ACHN (cell line): ENCODE data around the gene CCSER2.
"Not testable (repeated sequence)": the region's sequence is repeated elsewhere in the genome, so short reads cannot be mapped to it uniquely, and the experiment has no call there.

Experiments used
- DNase-seq: peaks from one replicate; pipeline ENCODE4 v3.0.0-alpha.2; 2015
- in situ Hi-C: cut with HindIII; loops from 2 replicates; pipeline ENCODE4 v1.10.0; 2017; ENCODE audit warnings: low sequenced_read_pairs, low pct_ligation_motif_present, low pct_unique_long_range_greater_than_20kb

The CCSER2 gene, protein sequence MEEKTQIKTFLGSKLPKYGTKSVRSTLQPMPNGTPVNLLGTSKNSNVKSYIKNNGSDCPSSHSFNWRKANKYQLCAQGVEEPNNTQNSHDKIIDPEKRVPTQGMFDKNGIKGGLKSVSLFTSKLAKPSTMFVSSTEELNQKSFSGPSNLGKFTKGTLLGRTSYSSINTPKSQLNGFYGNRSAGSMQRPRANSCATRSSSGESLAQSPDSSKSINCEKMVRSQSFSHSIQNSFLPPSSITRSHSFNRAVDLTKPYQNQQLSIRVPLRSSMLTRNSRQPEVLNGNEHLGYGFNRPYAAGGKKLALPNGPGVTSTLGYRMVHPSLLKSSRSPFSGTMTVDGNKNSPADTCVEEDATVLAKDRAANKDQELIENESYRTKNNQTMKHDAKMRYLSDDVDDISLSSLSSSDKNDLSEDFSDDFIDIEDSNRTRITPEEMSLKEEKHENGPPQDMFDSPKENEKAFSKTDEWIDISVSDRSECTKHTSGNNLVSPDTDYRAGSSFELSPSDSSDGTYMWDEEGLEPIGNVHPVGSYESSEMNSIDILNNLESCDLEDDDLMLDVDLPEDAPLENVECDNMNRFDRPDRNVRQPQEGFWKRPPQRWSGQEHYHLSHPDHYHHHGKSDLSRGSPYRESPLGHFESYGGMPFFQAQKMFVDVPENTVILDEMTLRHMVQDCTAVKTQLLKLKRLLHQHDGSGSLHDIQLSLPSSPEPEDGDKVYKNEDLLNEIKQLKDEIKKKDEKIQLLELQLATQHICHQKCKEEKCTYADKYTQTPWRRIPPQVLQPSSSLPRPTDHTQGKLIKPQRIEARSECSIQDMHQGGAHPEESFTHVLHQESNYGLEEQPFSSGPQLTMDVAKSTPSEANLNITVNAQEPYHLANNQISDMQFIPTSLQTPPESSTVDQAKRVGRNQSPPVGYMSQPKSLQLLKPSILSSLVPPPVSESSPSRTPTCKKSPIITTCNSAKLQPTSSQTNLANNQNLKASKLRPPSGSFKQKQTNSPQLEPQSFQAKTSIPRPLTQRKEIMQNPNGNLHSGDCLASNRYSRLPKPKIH

DNA sequence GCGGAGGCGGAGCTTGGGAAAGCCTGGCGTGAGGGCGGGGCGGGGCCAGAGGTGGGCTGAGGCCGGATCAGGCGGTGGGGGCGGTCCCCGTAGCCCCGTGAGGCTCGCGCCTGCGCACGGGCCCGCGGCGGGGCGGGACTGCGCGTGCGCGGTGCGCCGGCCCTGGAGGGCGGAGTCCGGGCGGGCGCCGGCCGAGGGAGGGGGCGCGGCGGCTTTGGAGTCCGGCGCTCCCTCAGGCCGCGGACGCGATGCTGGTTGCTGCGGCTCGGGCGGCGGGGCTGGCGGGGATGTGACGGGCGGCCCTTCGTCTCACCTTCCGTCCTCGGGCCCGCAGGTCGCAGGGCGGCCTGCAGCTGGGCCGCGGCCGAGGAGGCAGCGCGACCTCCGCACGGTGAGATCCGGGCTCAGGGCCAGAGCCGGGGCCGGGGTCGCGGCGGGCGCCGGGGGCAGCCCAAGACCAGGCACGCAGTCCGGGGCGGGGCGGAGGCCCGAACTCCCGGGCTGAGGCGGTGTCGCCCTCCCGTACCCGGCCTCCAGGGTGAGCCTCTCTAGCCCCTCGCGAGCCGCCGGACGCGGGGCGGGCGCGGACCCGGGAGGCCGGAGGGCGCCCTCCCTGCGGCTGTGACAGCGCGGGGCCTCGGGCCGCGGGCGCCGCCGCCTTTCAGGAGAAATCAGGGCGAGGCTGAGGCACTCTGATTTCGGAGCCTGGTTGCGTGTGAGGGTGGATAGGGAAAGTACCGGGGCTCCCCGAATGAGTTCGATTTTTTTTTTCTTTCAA is at the start of gene CCSER2:
CCSER2 (plus strand) TSS at position 172 of the 778 bp plus-strand sequence. CDS start 42,464 bp downstream, outside the sequence.
- in situ Hi-C loops = no loop called here
- peak; percentile 96 for DNase-seq

DNA sequence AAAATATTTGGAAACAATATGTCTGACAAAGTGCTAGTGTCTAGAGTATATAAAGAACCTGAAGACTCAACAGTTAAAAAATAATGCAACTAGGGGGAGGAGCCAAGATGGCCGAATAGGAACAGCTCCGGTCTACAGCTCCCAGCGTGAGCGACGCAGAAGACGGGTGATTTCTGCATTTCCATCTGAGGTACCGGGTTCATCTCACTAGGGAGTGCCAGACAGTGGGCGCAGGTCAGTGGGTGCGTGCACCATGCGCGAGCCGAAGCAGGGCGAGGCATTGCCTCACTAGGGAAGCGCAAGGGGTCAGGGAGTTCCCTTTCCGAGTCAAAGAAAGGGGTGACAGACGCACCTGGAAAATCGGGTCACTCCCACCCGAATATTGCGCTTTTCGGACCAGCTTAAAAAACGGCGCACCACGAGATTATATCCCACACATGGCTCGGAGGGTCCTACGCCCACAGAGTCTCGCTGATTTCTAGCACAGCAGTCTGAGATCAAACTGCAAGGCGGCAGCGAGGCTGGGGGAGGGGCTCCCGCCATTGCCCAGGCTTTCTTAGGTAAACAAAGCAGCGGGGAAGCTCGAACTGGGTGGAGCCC is 48.4 kb upstream of the CCSER2 start:
- DNase-seq, in situ Hi-C loops: not testable (repeated sequence)

DNA sequence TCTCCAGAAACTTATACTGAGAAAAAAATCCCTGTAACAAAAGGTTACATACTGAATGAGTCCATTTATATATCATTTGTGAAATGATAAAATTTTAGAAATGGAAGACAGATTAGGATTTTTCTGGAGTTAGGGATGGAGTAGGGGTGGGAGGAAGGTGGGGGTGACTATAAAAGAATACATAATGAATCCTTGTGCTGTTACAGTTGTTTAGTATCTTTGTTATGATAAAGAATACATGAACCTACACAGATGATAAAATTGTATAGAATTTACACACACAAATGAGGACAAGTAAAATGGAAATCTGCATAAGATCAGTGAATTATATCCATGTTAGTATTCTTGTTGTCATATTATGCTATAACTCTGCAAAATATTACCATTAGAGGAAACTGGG is 41.7 kb upstream of the CCSER2 start:
- in situ Hi-C loops = no loop called here
- no peak for DNase-seq

DNA sequence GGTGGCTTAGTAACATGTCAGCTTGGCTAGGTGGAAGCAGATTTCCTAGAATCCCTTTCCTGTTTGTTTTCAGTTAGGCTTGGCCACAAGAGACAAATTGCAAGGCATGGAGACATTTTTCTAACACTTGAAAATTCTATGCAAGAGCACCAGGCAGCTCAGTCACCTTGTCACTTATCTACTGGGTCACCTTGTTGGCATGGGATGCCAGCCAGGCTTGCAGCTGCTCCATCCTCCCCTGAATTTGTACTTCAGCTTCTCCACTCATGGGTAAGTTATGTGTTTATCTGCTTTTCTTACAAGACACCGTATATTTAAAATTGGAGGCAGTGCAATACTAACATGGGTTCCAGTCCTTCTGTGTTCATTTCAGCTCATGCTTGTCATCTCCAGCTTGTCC is 40.2 kb upstream of the CCSER2 start:
- DNase-seq = no peak
- in situ Hi-C loops = no loop called here

DNA sequence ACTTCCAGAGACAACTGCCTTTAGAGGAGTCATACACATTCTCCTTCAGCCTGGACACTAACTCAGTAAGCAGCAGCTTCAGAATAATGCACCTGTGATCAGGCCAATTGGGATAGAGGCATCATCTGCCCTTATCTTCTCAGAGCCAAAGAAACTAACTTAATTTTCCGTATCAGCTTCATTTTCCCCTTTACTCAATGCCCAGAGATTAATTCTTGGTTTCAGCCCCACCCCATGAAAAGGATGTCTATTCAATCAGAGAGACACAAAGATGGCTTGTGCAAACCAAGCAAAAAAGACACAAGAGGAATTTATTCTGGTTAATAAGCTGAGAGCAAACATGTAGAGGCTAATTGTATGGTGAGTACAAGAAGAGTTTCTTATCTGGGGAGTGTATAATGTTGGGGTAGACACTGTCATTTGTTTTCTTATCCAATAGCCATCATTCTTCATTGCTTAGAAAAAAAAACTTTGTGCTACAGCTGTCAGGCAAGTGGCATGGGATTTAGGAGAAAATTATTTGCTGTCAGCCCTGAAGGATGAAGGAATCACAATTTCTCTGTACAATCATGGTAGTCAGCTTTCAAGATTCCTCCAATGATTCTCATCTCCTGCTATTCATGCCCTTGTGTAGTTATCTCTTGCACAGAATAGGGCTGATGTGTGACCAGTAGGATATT is 38.7 kb upstream of the CCSER2 start:
- in situ Hi-C loops = no loop called here

DNA sequence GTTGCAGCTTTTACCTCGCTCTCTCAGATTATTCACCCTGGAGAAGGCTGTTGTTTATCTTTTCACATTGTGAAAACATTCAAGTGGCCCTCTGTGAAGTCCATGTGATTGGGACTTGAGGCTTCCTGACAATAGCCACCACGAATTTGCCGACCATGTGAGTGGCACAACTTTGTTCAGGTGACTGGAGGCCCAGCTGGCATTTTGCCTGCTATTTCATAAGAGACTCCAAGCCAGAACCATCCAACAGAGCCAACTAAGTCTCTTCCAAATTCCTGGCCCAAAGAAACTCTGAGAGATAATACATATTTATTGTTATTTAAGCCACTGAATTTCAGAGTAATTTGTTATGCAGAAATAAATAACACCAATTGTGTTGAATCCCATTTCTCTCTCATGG is 38.2 kb upstream of the CCSER2 start:
- in situ Hi-C loops = no loop called here
- no peak for DNase-seq

More for the DNA sequence above, 38.7 kb upstream of the CCSER2 start:
- DNase-seq = no peak

- DNase-seq = peak; percentile 78
Observed at GRCh38 chr10:84291384-84291783, 37.0 kb upstream of the CCSER2 start.

GRCh38 chr10:84292502-84292901 is 35.9 kb upstream of the CCSER2 start:
- in situ Hi-C loops = no loop called here
- DNase-seq = no peak

More at GRCh38 chr10:84291384-84291783, 37.0 kb upstream of the CCSER2 start:
- in situ Hi-C loops = no loop called here

- in situ Hi-C loops = no loop called here
- DNase-seq = no peak
Observed at GRCh38 chr10:84293171-84293570, 35.2 kb upstream of the CCSER2 start.

DNA sequence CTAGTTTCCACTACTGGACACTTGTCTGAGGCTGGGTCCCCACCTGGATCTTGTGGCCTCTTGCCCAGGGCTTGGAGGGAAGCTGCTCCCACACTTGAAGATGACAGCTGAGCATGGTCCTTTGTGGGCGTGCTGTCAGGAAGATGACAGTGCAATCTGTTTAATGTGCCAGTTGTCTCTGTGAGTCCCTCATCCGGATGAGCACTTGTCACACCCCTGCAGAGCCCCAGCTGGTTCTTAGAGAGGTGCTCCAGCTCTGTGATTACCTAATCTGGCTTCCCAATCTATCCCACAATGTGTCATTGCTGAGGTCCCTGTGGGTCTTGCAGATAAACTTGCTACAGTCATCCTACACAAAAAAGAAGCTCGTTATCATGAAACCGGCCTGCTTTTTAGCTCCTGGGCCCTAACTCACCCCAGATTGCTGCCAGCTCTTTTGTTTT is 34.8 kb upstream of the CCSER2 start:
- in situ Hi-C loops = no loop called here
- DNase-seq = no peak

DNA sequence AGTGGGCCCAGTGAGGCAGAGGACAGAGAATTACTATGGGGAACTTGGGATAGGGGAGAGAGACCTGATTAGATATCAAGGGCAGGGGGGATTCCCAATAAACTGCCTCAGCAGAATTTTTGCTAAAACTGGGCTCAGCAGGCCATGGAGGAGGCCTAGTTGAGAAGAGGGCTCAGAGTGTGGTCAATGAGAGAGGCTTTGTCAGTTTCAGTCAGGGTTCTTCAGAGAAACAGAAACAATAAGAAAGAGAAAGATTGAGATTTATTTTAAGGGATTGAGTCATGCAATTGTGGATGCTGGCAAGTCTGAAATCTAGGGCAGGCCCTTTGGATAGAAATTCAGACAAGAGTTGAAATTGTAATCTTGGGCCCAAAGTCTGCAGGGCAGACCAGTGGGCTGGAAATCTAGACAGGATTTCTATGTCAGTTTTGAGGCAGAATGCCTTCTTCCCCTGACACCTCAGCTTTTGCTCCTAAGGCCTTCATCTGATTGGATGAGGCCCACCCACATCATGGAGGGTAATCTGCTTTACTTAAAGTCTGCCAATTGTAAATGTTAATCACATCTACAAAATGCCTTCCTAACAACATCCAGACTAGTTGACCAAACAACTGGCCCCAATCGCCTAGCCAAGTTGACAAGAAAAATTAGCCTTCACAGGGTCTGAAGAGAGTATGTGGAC is 33.5 kb upstream of the CCSER2 start:
- DNase-seq = no peak
- in situ Hi-C loops = no loop called here

DNA sequence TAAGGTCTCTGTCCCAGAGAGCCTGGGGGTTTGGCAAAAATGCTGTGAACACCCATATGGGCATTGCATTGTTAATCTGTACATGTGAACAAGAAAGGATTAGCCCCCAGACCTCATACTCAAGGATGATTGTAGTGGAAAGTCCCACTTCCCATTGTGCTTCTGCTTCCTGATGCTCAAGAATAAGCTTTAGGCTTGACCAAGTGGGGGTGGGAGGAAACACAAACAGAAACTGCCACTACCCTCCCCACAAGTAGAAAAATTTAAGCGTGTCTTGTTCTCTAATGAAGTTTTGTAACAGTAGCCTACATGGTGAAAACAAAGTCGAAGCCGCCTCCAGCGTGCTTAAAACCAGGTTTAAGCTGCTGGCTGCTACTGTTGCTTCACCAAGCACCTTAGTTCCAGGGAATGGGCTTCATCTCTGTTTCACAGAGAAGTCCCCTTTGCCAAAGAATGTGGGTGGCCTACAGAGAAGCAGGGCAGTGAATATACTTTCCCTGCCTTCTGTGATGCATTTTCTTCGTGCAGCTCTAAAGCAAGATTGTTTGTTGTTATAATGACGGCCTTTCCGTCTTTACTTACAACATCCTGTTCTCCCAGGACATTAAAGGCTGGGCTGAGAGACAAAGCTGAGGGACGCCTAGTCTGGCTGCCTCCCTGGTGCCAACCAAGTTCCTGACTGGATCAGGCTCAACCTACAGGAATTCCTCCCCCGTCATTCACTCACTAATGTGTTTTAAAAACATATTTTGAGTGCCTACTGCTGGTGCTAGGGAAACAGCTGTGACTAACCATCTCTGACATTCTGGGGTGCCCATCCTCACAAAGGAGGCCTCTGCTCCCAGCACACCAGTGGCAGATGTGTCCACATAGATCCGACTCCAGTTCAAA is 32.1 kb upstream of the CCSER2 start:
- in situ Hi-C loops = no loop called here
- DNase-seq = no peak

DNA sequence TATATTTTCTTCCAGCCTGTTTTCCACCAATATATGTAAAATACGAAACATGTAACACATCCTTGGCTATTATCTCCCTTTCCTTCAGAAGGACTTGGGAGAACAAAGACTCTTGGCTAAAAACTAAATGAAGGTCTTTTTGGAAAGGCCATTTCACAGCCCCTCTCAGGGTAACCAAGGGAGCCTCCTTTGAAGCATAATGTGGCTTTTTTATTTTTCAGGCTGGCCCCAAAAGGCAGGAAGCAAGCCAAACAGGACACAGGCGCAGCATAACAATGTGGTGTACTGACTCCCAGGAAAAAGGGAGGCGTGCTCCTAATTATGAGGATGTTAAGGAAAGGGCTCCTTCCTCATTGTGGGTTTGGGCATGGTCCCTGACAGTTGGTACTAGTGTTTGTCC is 30.3 kb upstream of the CCSER2 start:
- no peak for DNase-seq
- in situ Hi-C loops = no loop called here

- no peak for DNase-seq
- in situ Hi-C loops = no loop called here
Observed at GRCh38 chr10:84302223-84302622, 26.2 kb upstream of the CCSER2 start.

DNA sequence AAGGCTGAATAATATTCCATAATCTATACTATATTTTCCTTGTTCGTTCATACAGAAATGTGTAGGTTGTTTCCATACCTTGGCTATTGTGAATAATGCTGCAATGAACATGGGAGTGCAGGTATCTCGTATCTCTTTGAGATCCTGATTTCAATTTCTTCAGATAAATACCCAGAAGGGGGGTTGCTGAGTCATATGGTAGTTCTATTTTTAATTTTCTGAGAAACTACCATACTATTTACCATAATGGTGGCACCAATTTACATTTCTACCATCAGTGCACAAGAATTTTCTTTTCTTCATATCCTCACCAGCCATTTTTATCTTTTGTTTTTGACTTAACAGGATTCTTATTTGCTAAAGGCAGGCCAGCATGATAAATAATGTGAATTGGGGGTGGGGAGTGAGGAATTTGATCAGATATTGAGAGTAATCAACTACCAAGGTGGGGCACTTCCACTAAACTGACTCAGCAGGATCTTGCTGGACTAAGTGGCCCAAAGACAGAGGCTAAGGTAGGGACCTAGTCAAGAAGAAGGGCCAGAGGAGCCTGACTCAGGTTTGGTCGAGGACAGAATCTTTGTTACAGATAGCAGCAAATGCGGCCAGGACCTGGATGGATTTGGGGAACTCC is 21.5 kb upstream of the CCSER2 start:
- DNase-seq = no peak
- in situ Hi-C loops = no loop called here

GRCh38 chr10:84308021-84308420 is 20.4 kb upstream of the CCSER2 start:
- in situ Hi-C loops = no loop called here

More at GRCh38 chr10:84308021-84308420, 20.4 kb upstream of the CCSER2 start:
- peak; percentile 27 for DNase-seq
